ES-I3 (cell line): ENCODE data around the gene FAM184B.

ENCODE experiments used
- H3K36me3 ChIP-seq: 2 replicates; pipeline ENCODE4 v1.6.1; 2013; ENCODE audit warnings: mild to moderate bottlenecking, low read length, control low read depth, moderate library complexity; ENCODE audit not compliant: insufficient read depth
- H3K4me1 ChIP-seq: 2 replicates; pipeline ENCODE4 v1.6.1; 2013; ENCODE audit warnings: mild to moderate bottlenecking, control low read depth, low read length; ENCODE audit not compliant: insufficient read depth
- H3K9ac ChIP-seq: 2 replicates; pipeline ENCODE4 v1.6.1; 2013; ENCODE audit warnings: low read depth, mild to moderate bottlenecking, low read length, moderate library complexity
- H3K9me3 ChIP-seq: 2 replicates; pipeline ENCODE4 v1.6.1; 2013; ENCODE audit warnings: mild to moderate bottlenecking, low read length, moderate library complexity; ENCODE audit not compliant: control insufficient read depth, insufficient read depth

FAM184B gene

GRCh38 chr4:17794730-17795129 lies 13.3 kb upstream of the FAM184B start:
- Histone ChIP-seq H3K36me3 (no peaks in the 10 kb centered on the region), H3K9me3 (no peaks in the 10 kb centered on the region), H3K9ac (no peak overlapping the region), H3K4me1 (no peaks in the 10 kb centered on the region)

- Histone ChIP-seq H3K36me3 (no peaks in the 10 kb centered on the region), H3K4me1 (peaks cover 4% of the 10 kb centered on the region; the same call in 1 of the 2 replicates), H3K9ac (no peak overlapping the region), H3K9me3 (no peaks in the 10 kb centered on the region)
These were observed 7.5 kb upstream of the FAM184B start for GRCh38 chr4:17788956-17789355.

DNA sequence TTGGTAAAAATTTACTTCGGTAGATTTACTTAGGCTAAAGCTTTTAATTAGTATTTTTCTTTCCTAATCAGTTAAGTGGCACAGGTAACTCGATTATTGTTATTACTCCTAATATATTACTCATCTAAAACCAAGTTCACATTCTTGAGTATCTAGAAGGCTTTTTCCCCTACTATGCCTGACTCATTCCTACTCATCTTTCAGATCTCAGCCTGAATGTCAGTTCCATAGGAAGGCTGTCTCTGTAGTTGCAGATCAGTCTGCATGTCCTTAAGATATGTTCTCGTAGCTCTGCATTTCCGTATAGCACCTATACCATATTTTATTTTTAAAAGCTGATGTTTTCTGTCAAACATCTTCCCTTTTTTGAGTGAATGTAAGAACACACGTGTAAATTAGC lies 5.9 kb upstream of the FAM184B start:
- no peaks in the 10 kb centered on the region; the same call in 1 of the 2 replicates for H3K9me3 ChIP-seq
- no peak overlapping the region for H3K9ac ChIP-seq
- no peaks in the 10 kb centered on the region for H3K36me3 ChIP-seq
- H3K4me1 ChIP-seq, result peaks cover 4% of the 10 kb centered on the region; the same call in 1 of the 2 replicates

GRCh38 chr4:17786567-17786966 lies 5.1 kb upstream of the FAM184B start:
- no peak overlapping the region for H3K9ac ChIP-seq
- peaks cover 4% of the 10 kb centered on the region; the same call in 1 of the 2 replicates for H3K4me1 ChIP-seq
- no peaks in the 10 kb centered on the region for H3K36me3 ChIP-seq
- H3K9me3 ChIP-seq, result no peaks in the 10 kb centered on the region; the same call in 1 of the 2 replicates

DNA sequence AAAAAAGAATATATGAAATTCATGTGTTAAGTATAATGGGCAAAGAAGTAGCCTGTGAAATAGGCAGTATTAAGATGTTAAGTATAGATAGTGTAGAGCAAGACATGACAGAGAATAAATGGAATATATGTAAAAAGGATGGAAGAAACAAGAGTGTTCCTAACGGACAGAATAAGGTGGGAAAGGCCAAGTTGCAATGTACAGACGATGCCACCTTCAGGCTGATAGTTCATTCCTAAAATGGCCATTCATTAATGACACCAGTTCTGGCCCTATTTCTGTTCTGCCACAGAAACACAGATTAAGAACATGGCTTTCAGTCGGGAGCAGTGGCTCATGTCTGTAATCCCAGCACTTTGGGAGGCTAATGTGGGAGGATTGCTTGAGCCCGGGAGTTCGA lies 4.4 kb upstream of the FAM184B start:
- no peak overlapping the region for H3K9ac ChIP-seq
- H3K4me1 ChIP-seq, result peaks cover 4% of the 10 kb centered on the region; the same call in 1 of the 2 replicates
- H3K9me3 ChIP-seq, result no peaks in the 10 kb centered on the region; the same call in 1 of the 2 replicates
- no peaks in the 10 kb centered on the region for H3K36me3 ChIP-seq

GRCh38 chr4:17780501-17781299 lies 721 bp downstream of the FAM184B start:
- H3K9ac ChIP-seq, result peak overlapping the region; percentile 63
- no peaks in the 10 kb centered on the region; the same call in 1 of the 2 replicates for H3K9me3 ChIP-seq
- no peaks in the 10 kb centered on the region; the same call in 1 of the 2 replicates for H3K4me1 ChIP-seq
- H3K36me3 ChIP-seq, result no peaks in the 10 kb centered on the region

DNA sequence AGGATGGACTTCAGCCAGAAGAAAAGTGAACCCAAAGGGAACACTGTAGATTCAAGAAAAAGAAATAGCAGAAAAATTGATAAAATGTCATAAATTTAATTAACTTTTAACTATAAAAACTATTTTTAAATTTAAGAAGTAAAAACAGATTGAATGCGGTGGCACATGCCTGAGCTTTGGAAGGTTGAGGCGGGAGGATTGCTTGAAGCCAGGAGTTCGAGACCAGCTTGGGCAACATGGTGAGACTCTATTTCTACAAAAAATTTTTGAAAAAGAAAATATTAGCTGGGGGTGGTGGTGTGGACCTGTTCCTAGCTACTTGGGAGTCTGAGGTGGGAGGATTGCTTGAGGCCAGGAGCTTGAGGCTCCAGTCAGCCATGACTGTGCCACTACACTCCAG lies 3.0 kb downstream of the FAM184B start:
- H3K4me1 ChIP-seq, result no peaks in the 10 kb centered on the region; the same call in 1 of the 2 replicates
- H3K9me3 ChIP-seq, result no peaks in the 10 kb centered on the region; the same call in 1 of the 2 replicates
- H3K36me3 ChIP-seq, result no peaks in the 10 kb centered on the region
- no peak overlapping the region for H3K9ac ChIP-seq

DNA sequence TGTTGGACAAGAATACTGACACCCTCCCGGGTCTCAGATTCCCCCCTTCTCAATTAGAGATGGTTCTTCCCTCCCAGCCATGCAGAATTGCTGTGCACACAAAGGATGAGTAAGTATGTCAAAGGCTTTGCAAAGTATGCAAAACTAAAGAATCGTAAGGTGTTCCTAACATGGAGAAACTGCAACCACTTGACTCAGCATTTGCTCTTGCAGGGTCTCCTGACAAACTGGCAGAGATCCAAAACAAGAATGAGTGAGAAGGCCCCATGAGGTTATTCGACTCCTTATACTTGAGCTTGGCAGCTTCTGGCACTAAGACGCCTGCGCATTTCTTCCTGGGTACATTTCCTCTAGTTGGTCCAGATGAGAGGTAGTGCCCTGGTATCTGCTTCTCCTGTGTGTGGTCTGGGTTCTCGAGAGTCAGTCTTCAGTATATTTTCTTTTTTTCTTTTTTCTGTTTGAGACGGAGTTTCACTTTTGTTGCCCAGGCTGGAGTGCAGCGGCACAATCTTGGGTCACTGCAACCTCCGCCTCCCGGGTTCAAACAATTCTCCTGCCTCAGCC lies 8.2 kb downstream of the FAM184B start:
- H3K9me3 ChIP-seq, result no peaks in the 10 kb centered on the region
- no peak overlapping the region for H3K9ac ChIP-seq
- H3K36me3 ChIP-seq, result no peaks in the 10 kb centered on the region

DNA sequence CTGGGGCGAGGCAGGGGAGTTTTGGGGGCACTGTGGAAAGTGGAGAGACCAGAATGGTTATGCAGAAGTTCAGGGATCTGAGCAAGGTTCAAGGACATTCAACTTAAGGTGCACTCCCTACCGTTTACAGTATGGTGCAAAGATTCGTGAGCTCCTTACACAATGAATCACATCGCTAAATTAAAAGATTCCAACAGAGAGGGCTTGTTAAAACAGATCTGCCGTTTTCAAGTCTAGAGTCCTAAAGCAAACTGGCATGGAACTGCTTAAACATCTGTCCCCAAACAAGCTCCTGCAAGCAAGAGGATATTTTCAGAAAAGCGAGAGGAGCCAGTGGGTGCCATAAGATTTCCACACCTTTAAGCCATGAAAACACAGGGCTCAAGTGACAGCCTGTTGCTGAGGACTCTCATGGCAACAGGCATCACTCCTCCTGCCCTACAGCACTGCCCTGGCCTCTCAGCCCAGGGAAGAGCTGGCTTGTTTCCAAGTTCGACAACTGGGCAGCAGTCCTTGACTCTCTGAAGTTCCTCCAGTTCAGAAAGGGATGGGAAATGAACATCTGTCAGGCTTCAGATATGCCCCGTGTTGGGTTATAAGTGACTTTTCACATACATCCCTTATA lies 10.0 kb downstream of the FAM184B start:
- no peaks in the 10 kb centered on the region for H3K4me1 ChIP-seq
- H3K36me3 ChIP-seq, result no peaks in the 10 kb centered on the region
- no peaks in the 10 kb centered on the region for H3K9me3 ChIP-seq
- H3K9ac ChIP-seq, result no peak overlapping the region

More for the DNA sequence above, 8.2 kb downstream of the FAM184B start:
- H3K4me1 ChIP-seq, result no peaks in the 10 kb centered on the region

GRCh38 chr4:17770845-17771244 lies 10.6 kb downstream of the FAM184B start:
- H3K9ac ChIP-seq, result no peak overlapping the region
- no peaks in the 10 kb centered on the region for H3K36me3 ChIP-seq
- H3K9me3 ChIP-seq, result no peaks in the 10 kb centered on the region
- H3K4me1 ChIP-seq, result no peaks in the 10 kb centered on the region

GRCh38 chr4:17769406-17770174 lies 11.8 kb downstream of the FAM184B start:
- Histone ChIP-seq H3K9me3 (no peaks in the 10 kb centered on the region), H3K36me3 (no peaks in the 10 kb centered on the region), H3K4me1 (no peaks in the 10 kb centered on the region), H3K9ac (no peak overlapping the region)

GRCh38 chr4:17766826-17767458 lies 14.5 kb downstream of the FAM184B start:
- Histone ChIP-seq H3K4me1 (no peaks in the 10 kb centered on the region), H3K9me3 (no peaks in the 10 kb centered on the region), H3K36me3 (no peaks in the 10 kb centered on the region), H3K9ac (no peak overlapping the region)

- Histone ChIP-seq H3K9me3 (no peaks in the 10 kb centered on the region), H3K9ac (no peak overlapping the region), H3K4me1 (peaks cover 2% of the 10 kb centered on the region; the same call in 1 of the 2 replicates), H3K36me3 (no peaks in the 10 kb centered on the region)
These were observed 15.7 kb downstream of the FAM184B start for GRCh38 chr4:17765514-17766286.
